Activated CD4-positive, alpha-beta T cell treated with anti-CD3 and anti-CD28 coated beads, Interleukin-2, amount 50 U/mL, for 24 hours (primary cell): ENCODE data around the gene KRTAP4-4.
"Not testable (repeated sequence)": the region's sequence is repeated elsewhere in the genome, so short reads cannot be mapped to it uniquely, and the experiment has no call there.

ENCODE experiments used
- DNase-seq, 2 donors: peaks; one replicate each; pipeline ENCODE4 v3.0.0-alpha.2; 2020; ENCODE audit warnings: low read depth in 1 of 2, low spot score in 1 of 2

The KRTAP4-4 gene

GRCh38 chr17:41148971-41149651 lies 11.4 kb downstream of the KRTAP4-4 start:
- DNase-seq: not testable (repeated sequence)

- DNase-seq: no peak
Measured at GRCh38 chr17:41147531-41148204, 12.9 kb downstream of the KRTAP4-4 start.

GRCh38 chr17:41145261-41145660 lies 15.3 kb downstream of the KRTAP4-4 start:
- no peak for DNase-seq

GRCh38 chr17:41144846-41145245 lies 15.7 kb downstream of the KRTAP4-4 start:
- no peak for DNase-seq

- DNase-seq: no peak
Measured at GRCh38 chr17:41141361-41141760, 19.2 kb downstream of the KRTAP4-4 start.

- DNase-seq: no peak
Measured at GRCh38 chr17:41140360-41141131, 20.0 kb downstream of the KRTAP4-4 start, which contains the start of gene KRTAP4-6. KRTAP4-6 (minus strand) TSS chr17:41140544; CDS start chr17:41140487, 57 bp downstream.

GRCh38 chr17:41139865-41140264 lies 20.7 kb downstream of the KRTAP4-4 start:
- DNase-seq: not testable (repeated sequence)

- no peak for DNase-seq
Measured at GRCh38 chr17:41133880-41134735, 26.4 kb downstream of the KRTAP4-4 start.

GRCh38 chr17:41131979-41132378 lies 28.6 kb downstream of the KRTAP4-4 start:
- no peak for DNase-seq

GRCh38 chr17:41127371-41127770 lies 33.2 kb downstream of the KRTAP4-4 start:
- DNase-seq: no peak

GRCh38 chr17:41126412-41126811 lies 34.1 kb downstream of the KRTAP4-4 start:
- no peak for DNase-seq

GRCh38 chr17:41125064-41125463 lies 35.5 kb downstream of the KRTAP4-4 start:
- no peak for DNase-seq

- DNase-seq: not testable (repeated sequence)
Measured at GRCh38 chr17:41123991-41124371, 36.6 kb downstream of the KRTAP4-4 start, which contains the start of gene KRTAP4-12. KRTAP4-12 (minus strand) TSS chr17:41124182; CDS start chr17:41124122, 60 bp downstream.

GRCh38 chr17:41123292-41123990 lies 37.1 kb downstream of the KRTAP4-4 start:
- DNase-seq: not testable (repeated sequence)

GRCh38 chr17:41121742-41122141 lies 38.8 kb downstream of the KRTAP4-4 start:
- no peak for DNase-seq

GRCh38 chr17:41119696-41120690 lies 40.6 kb downstream of the KRTAP4-4 start:
- not testable (repeated sequence) for DNase-seq

- no peak for DNase-seq
Measured at GRCh38 chr17:41118721-41119120, 41.8 kb downstream of the KRTAP4-4 start.

- DNase-seq: not testable (repeated sequence)
Measured at GRCh38 chr17:41117846-41118386, 42.6 kb downstream of the KRTAP4-4 start, which contains the start of gene KRTAP4-11. KRTAP4-11 (minus strand) TSS chr17:41118373; CDS start chr17:41118315, 58 bp downstream.
